Ovary (tissue), 3 donors: ENCODE data around the gene LIPG.

ENCODE experiments used
- CTCF ChIP-seq, 3 donors: fragments of 450-650 bp in 2 of 3; fragments of 200-600 bp in 1 of 3; IDR thresholded peaks; one replicate each; pipeline versions ENCODE4 v1.5.1 to v1.8.0; 2016 to 2022; ENCODE audit warnings: antibody characterized with exemption in 3 of 3, mild to moderate bottlenecking in 1 of 3
- EP300 ChIP-seq: sonication (generic); formaldehyde crosslinking; IDR thresholded peaks from one replicate; pipeline ENCODE4 v1.6.1; 2017; ENCODE audit warnings: antibody characterized with exemption
- donor health status: DM: no; HTN: no; CAD: no.

- no peak for TF ChIP-seq CTCF (IDR thresholded peaks at IDR 0.05)
- no peak for TF ChIP-seq EP300
These were observed 44.4 kb upstream of the LIPG start for GRCh38 chr18:49517483-49517882.
